H1 (cell line): ENCODE data around the gene RAB29. TPM values are rescaled to one million over a fixed set of nuclear protein-coding genes. Genes with fewer than 3 reads are reported as not detected.

Experiments used
- CEBPB ChIP-seq: IDR thresholded peaks from 2 replicates; pipeline ENCODE4 v1.6.1; 2012; ENCODE audit warnings: low read depth, low read length
- RBBP5 ChIP-seq: IDR thresholded peaks from 2 replicates; pipeline ENCODE4 v1.7.1; 2012; ENCODE audit warnings: low read depth, mild to moderate bottlenecking, inconsistent platforms, low read length, moderate library complexity, borderline replicate concordance
- RNF2 ChIP-seq: fragments of 200-900, 300-1000 bp; sonication (generic); IDR thresholded peaks from 2 replicates; pipeline ENCODE4 v1.7.1; 2016; ENCODE audit warnings: borderline replicate concordance, low read depth, mild to moderate bottlenecking, antibody characterized with exemption, low read length; ENCODE audit not compliant: poor library complexity, severe bottlenecking; ENCODE audit errors: missing control alignments
- SAP30 ChIP-seq: fragments of 300-600 bp; sonication (generic); IDR thresholded peaks from 2 replicates; pipeline ENCODE4 v1.7.1; 2012; ENCODE audit warnings: low read length, moderate library complexity, mild to moderate bottlenecking, inconsistent platforms; ENCODE audit not compliant: insufficient read depth, insufficient replicate concordance
- TAF1 ChIP-seq: IDR thresholded peaks from 2 replicates; pipeline ENCODE4 v1.6.1; 2011; ENCODE audit warnings: mild to moderate bottlenecking, low read depth, low read length
- TEAD4 ChIP-seq: IDR thresholded peaks from 2 replicates; pipeline ENCODE4 v1.6.1; 2012; ENCODE audit warnings: low read depth, low read length, inconsistent platforms, mixed read lengths
- polyA plus RNA-seq, 7 experiments: library from polyadenylated mRNA; depleted of rRNA in 3 of 7; stranded (reverse) in 5 of 7; unstranded in 2 of 7; fragments of >200 nt in 5 of 7; fragments of 200-250 nt in 2 of 7; gene quantifications; 1 replicate in 5 of 7; 2 replicates in 1 of 7; 4 replicates in 1 of 7; pipeline versions ENCODE4 v1.2.1 to v1.2.3, GENCODE V29; 2011 to 2013; ENCODE audit warnings: missing spikeins in 2 of 7, mixed read lengths in 2 of 7
- total RNA-seq: library from RNA; stranded (reverse); fragmentation: NEBNext Ultra II Directional; extraction: Animal tissue kit (Norgen Biotek cat#: 25700); gene quantifications from 2 replicates; pipeline ENCODE4 v1.2.1, GENCODE V29; 2021

The RAB29 gene
- total and polyA plus RNA-seq, 2 of the 8 experiments (the other 6 are each of a cell fraction or from before 2014, with no cell fraction given) = 10.1 to 17.3 TPM

- TF ChIP-seq TEAD4 (no peak), CEBPB (no peak), TAF1 (no peak), RBBP5 (no peak), SAP30 (no peak), RNF2 (no peak)
These were observed 36.4 kb upstream of the RAB29 start (continued) for GRCh38 chr1:205811660-205812059.
